Keratinocyte (primary cell): ENCODE results near the gene MYL12A. TPM values are rescaled to one million over a fixed set of nuclear protein-coding genes. Genes with fewer than 3 reads are reported as not detected.

ENCODE experiments used
- DNase-seq: peaks from one replicate; pipeline ENCODE4 v3.0.0-alpha.2; 2011; ENCODE audit warnings: low read depth, missing footprints, low spot score
- FAIRE-seq: peaks from 2 replicates; lab custom pipeline; 2011; peaks lifted over from hg19 to GRCh38; lab: Jason Lieb, UNC
- H2AFZ ChIP-seq: 2 replicates; pipeline ENCODE4 v1.6.0; 2012; ENCODE audit warnings: low read length, control low read depth, inconsistent platforms; ENCODE audit not compliant: control insufficient read depth
- H3K27ac ChIP-seq: 2 replicates; pipeline ENCODE4 v1.5.1; 2011; ENCODE audit warnings: low read length; ENCODE audit not compliant: control insufficient read depth, insufficient read depth
- H3K27me3 ChIP-seq: 3 replicates; pipeline ENCODE4 v1.6.0; 2011; ENCODE audit warnings: low read length; ENCODE audit not compliant: control insufficient read depth, insufficient read depth; ENCODE audit errors: extremely low read depth
- H3K36me3 ChIP-seq, 2 experiments: 2 replicates in 1 of 2; 3 replicates in 1 of 2; pipeline ENCODE4 v1.5.1; 2011; ENCODE audit warnings: low read length in 2 of 2, mild to moderate bottlenecking in 1 of 2; ENCODE audit not compliant: control insufficient read depth in 2 of 2, insufficient read depth in 2 of 2; ENCODE audit errors: extremely low read depth in 1 of 2
- H3K4me1 ChIP-seq: 3 replicates; pipeline ENCODE4 v1.5.1; 2011; ENCODE audit warnings: low read length; ENCODE audit not compliant: control insufficient read depth, insufficient read depth; ENCODE audit errors: extremely low read depth
- H3K4me2 ChIP-seq: 3 replicates; pipeline ENCODE4 v1.6.0; 2011; ENCODE audit warnings: low read depth, low read length; ENCODE audit not compliant: control insufficient read depth, insufficient read depth; ENCODE audit errors: extremely low read depth
- H3K4me3 ChIP-seq, 3 experiments: fragments of 200-600 bp in 1 of 3; sonication (generic) in 1 of 3; 2 replicates in 2 of 3; 3 replicates in 1 of 3; pipeline ENCODE4 v1.5.1; 2011 to 2016; ENCODE audit warnings: low read length in 3 of 3, mild to moderate bottlenecking in 3 of 3, control low read depth in 2 of 3, inconsistent platforms in 1 of 3, low read depth in 1 of 3, mixed read lengths in 1 of 3, mixed run types in 1 of 3, moderate library complexity in 1 of 3; ENCODE audit not compliant: control insufficient read depth in 2 of 3, insufficient read depth in 2 of 3; ENCODE audit errors: extremely low read depth in 1 of 3
- H3K79me2 ChIP-seq: 2 replicates; pipeline ENCODE4 v1.6.0; 2012; ENCODE audit warnings: low read length; ENCODE audit not compliant: control insufficient read depth, insufficient read depth
- H3K9ac ChIP-seq: 3 replicates; pipeline ENCODE4 v1.6.0; 2011; ENCODE audit warnings: low read length; ENCODE audit not compliant: control insufficient read depth, insufficient read depth; ENCODE audit errors: extremely low read depth
- H3K9me1 ChIP-seq: 3 replicates; pipeline ENCODE4 v1.6.0; 2011; ENCODE audit warnings: low read length; ENCODE audit not compliant: control insufficient read depth, insufficient read depth; ENCODE audit errors: extremely low read depth
- H3K9me3 ChIP-seq: 2 replicates; pipeline ENCODE4 v1.5.1; 2012; ENCODE audit warnings: low read depth, low read length; ENCODE audit not compliant: control insufficient read depth
- H4K20me1 ChIP-seq: 3 replicates; pipeline ENCODE4 v1.6.0; 2011; ENCODE audit warnings: low read length; ENCODE audit not compliant: control insufficient read depth, insufficient read depth; ENCODE audit errors: extremely low read depth
- CTCF ChIP-seq, 3 experiments: IDR thresholded peaks in 1 of 3; conservative IDR thresholded peaks in 1 of 3; optimal IDR thresholded peaks in 1 of 3; 2 replicates in 2 of 3; 3 replicates in 1 of 3; pipeline versions ENCODE3 to v1.5.1; 2011; ENCODE audit warnings: low read length in 3 of 3, mild to moderate bottlenecking in 3 of 3, moderate library complexity in 2 of 3, control low read depth in 1 of 3, inconsistent platforms in 1 of 3; ENCODE audit not compliant: insufficient read depth in 2 of 3; ENCODE audit errors: extremely low read depth in 1 of 3
- EZH2 ChIP-seq: IDR thresholded peaks from one replicate; pipeline ENCODE4 v1.6.1; 2012; ENCODE audit warnings: inconsistent platforms, mild to moderate bottlenecking, low read length, moderate library complexity
- dilution Hi-C: fragments of 300-500 bp; cut with MboI; formaldehyde crosslinking; loops from one replicate; pipeline ENCODE4 v1.7.0; 2020; ENCODE audit warnings: low sequenced_read_pairs; ENCODE audit not compliant: extremely low pct_ligation_motif_present
- polyA plus RNA-seq, 5 experiments: library from polyadenylated mRNA; depleted of rRNA in 3 of 5; stranded (reverse) in 3 of 5; stranded (forward) in 1 of 5; unstranded in 1 of 5; fragments of >200 nt; gene quantifications; 1 replicate in 1 of 5; 2 replicates in 3 of 5; 3 replicates in 1 of 5; pipeline versions ENCODE4 v1.2.1 to v1.2.3, GENCODE V29; 2011 to 2012; ENCODE audit warnings: missing spikeins in 2 of 5, low read depth in 1 of 5, low replicate concordance in 1 of 5

Gene MYL12A
- polyA plus RNA-seq, 1 donor (not counting 4 experiments of a cell fraction or from before 2014, with no cell fraction given) = 759 TPM

DNA sequence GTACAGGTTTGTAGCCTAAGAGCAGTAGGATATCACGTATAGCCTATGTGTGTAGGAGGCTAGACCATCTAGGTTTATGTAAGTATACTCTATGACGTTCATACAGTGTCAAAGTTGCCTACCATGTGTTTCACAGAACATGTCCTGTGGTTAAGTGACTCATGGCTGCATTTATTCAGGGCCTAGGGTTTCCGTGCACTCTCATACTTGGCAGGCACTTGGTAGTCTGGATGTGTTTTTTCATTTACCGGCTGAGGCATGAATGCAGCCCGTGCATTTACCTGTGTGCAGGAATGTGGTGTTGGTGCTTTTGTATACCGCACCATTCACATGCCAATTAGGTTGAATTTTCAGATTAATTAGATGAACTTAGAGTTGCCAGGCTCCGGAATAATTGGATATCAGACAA is 57.8 kb downstream of the MYL12A start:
- peak overlapping the region; percentile 96 for H3K27ac ChIP-seq
- peak overlapping the region; percentile 97 for H3K4me2 ChIP-seq
- H3K79me2 ChIP-seq = no peaks in the 10 kb centered on the region
- H3K9me1 ChIP-seq = no peaks in the 10 kb centered on the region
- no peak overlapping the region for H2AFZ ChIP-seq
- H4K20me1 ChIP-seq = no peaks in the 10 kb centered on the region
- peak overlapping the region in 2 of 3 experiments; percentile 39 to 63 for H3K4me3 ChIP-seq
- H3K4me1 ChIP-seq = peaks cover 26% of the 10 kb centered on the region
- H3K9me3 ChIP-seq = no peaks in the 10 kb centered on the region
- no peaks in the 10 kb centered on the region for H3K27me3 ChIP-seq
- TF ChIP-seq EZH2 (no peak), CTCF (optimal IDR thresholded peaks at IDR 0.05 in 1 of 3, IDR thresholded peaks at IDR 0.05 in 1 of 3, conservative IDR thresholded peaks at IDR 0.05 in 1 of 3; ENCODE audit: extremely low read depth in 1 of 3, insufficient read depth in 2 of 3, low read length in 3 of 3) (no peak)
- dilution Hi-C loops = no loop called here
- FAIRE-seq (peak; percentile 100), DNase-seq (peak; percentile 92)
- H3K9ac ChIP-seq = peak overlapping the region; percentile 78
- H3K36me3 ChIP-seq = no peaks in the 10 kb centered on the region

Other genes with a start within 250 kb of the MYL12A start
- gene LPIN2, start 234.7 kb upstream of the MYL12A start, polyA plus RNA-seq = 3.4 to 4.9 TPM (median 3.9 TPM) in 3 replicates
- 0.01 to 0.22 TPM (median 0.03 TPM) in 3 replicates for gene MYOM1, start 27.8 kb upstream of the MYL12A start, polyA plus RNA-seq
- gene MYL12B, start 14.3 kb downstream of the MYL12A start, polyA plus RNA-seq = 946 to 1,224 TPM (median 993 TPM) in 3 replicates
- gene TGIF1, start 202.4 kb downstream of the MYL12A start, polyA plus RNA-seq = 111 to 187 TPM (median 115 TPM) in 3 replicates